MG63 (cell line): Measurements from ENCODE around the gene SLC29A3. TPM values are rescaled to one million over a fixed set of nuclear protein-coding genes. Genes with fewer than 3 reads are reported as not detected.
A peak's percentile ranks its signal among the peaks of the same experiment; 100 is the strongest.

Experiments used
- DNase-seq: peaks from one replicate; pipeline ENCODE4 v3.0.0-alpha.2; 2020
- H3K27me3 ChIP-seq: fragments of 250-450 bp; sonication (Bioruptor Pico); 2 replicates; pipeline ENCODE4 v1.5.1; 2020; ENCODE audit warnings: mild to moderate bottlenecking, moderate library complexity
- H3K36me3 ChIP-seq: fragments of 250-450 bp; sonication (Bioruptor Pico); 2 replicates; pipeline ENCODE4 v1.5.1; 2020; ENCODE audit warnings: mild to moderate bottlenecking, moderate library complexity
- H3K4me3 ChIP-seq: fragments of 250-450 bp; sonication (Bioruptor Pico); 2 replicates; pipeline ENCODE4 v1.5.1; 2020; ENCODE audit warnings: mild to moderate bottlenecking, moderate library complexity
- H3K9me3 ChIP-seq: fragments of 250-450 bp; sonication (Bioruptor Pico); 2 replicates; pipeline ENCODE4 v1.5.1; 2020; ENCODE audit warnings: mild to moderate bottlenecking, moderate library complexity
- total RNA-seq: library from RNA; depleted of rRNA; stranded (reverse); fragments of >200 nt; shearing (Covaris generic); gene quantifications from 2 replicates; pipeline ENCODE4 v1.2.3, GENCODE V29; 2014; ENCODE audit warnings: low replicate concordance

SLC29A3 gene
- total RNA-seq, 1 experiment from 2014 or later: 0.92 TPM

GRCh38 chr10:71280825-71281224 lies 38.2 kb upstream of the SLC29A3 start:
- H3K4me3 ChIP-seq: no peak overlapping the region
- H3K9me3 ChIP-seq: no peaks in the 10 kb centered on the region
- H3K27me3 ChIP-seq: no peaks in the 10 kb centered on the region
- DNase-seq: no peak
- no peaks in the 10 kb centered on the region for H3K36me3 ChIP-seq

- DNase-seq: no peak
- Histone ChIP-seq H3K27me3 (no peaks in the 10 kb centered on the region), H3K4me3 (no peak overlapping the region), H3K9me3 (no peaks in the 10 kb centered on the region), H3K36me3 (no peaks in the 10 kb centered on the region)
Measured at GRCh38 chr10:71281646-71282322, 37.3 kb upstream of the SLC29A3 start.

DNA sequence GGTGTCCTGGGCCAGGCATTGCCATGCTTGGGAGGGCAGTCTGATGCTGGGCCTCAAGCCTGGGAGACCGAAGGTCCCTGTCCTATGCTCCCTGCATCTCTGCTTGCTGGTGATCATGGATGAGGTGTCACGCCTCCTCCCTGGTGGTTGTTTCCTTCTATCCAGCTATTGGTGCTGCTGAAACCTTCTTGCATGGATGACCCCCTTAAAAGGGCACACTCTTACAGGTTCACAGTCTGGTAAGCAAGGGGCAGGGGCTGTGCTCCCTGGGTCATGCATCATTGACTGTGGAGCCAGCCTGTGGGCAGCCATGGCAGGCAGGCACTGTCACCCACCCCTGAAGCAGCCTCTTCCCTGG lies 36.8 kb upstream of the SLC29A3 start:
- Histone ChIP-seq H3K36me3 (no peaks in the 10 kb centered on the region), H3K4me3 (no peak overlapping the region), H3K27me3 (no peaks in the 10 kb centered on the region), H3K9me3 (no peaks in the 10 kb centered on the region)
- no peak for DNase-seq

DNA sequence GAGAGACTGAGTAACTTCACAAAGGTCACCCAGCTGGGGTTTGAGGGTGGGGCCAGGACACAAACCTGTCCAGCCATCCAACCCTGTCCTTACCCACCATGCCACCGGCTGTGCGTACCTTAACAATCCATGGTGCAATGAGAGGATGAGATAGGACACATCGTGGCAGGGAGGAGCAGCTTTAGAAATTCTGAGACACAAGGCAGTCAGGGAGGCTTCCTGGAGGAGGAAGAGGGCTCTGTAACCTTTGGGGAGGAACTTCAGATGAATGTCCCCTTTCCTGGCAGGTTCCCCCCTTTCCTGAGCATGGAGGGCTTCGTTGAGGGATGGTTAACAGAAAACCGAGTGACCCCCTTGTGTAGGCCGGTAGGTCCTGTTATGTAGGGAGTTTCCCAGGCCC lies 35.6 kb upstream of the SLC29A3 start:
- Histone ChIP-seq H3K4me3 (no peak overlapping the region), H3K27me3 (no peaks in the 10 kb centered on the region), H3K9me3 (no peaks in the 10 kb centered on the region), H3K36me3 (no peaks in the 10 kb centered on the region)
- DNase-seq: no peak

GRCh38 chr10:71283876-71284275 lies 35.2 kb upstream of the SLC29A3 start:
- Histone ChIP-seq H3K9me3 (no peaks in the 10 kb centered on the region), H3K27me3 (no peaks in the 10 kb centered on the region), H3K4me3 (no peak overlapping the region), H3K36me3 (no peaks in the 10 kb centered on the region)
- no peak for DNase-seq

GRCh38 chr10:71284544-71285179 lies 34.4 kb upstream of the SLC29A3 start:
- DNase-seq: no peak
- Histone ChIP-seq H3K36me3 (no peaks in the 10 kb centered on the region), H3K27me3 (no peaks in the 10 kb centered on the region), H3K9me3 (no peaks in the 10 kb centered on the region), H3K4me3 (no peak overlapping the region)

- DNase-seq: peak; percentile 15
- no peaks in the 10 kb centered on the region for H3K36me3 ChIP-seq
- H3K27me3 ChIP-seq: no peaks in the 10 kb centered on the region
- no peak overlapping the region for H3K4me3 ChIP-seq
- H3K9me3 ChIP-seq: no peaks in the 10 kb centered on the region
Measured at GRCh38 chr10:71285180-71285545, 33.9 kb upstream of the SLC29A3 start.

DNA sequence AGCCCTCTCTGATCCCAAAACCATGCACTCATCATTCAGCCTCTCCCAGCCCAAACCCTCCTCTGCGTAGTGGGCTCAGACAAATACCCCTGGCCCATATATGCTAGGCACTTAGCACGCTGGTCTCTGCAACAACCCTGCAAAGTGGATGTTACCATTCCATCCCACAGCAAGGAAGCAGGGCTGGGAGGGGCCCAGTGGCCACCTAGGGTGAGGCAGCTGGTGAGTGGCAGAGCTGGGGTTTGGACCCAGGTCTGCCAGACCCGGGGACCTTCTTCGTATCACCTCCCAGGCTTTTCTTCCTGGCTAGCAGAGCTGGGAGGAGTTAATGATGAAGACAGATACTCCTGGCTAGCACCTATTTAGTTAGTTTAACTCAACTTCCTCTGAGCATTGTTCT lies 33.1 kb upstream of the SLC29A3 start:
- Histone ChIP-seq H3K36me3 (no peaks in the 10 kb centered on the region), H3K4me3 (no peak overlapping the region), H3K9me3 (no peaks in the 10 kb centered on the region), H3K27me3 (no peaks in the 10 kb centered on the region)
- no peak for DNase-seq

- Histone ChIP-seq H3K9me3 (no peaks in the 10 kb centered on the region), H3K36me3 (no peaks in the 10 kb centered on the region; the same call in 1 of the 2 replicates), H3K27me3 (no peaks in the 10 kb centered on the region), H3K4me3 (no peak overlapping the region)
- DNase-seq: no peak
Measured at GRCh38 chr10:71286521-71287294, 32.4 kb upstream of the SLC29A3 start.

GRCh38 chr10:71287456-71287855 lies 31.6 kb upstream of the SLC29A3 start:
- Histone ChIP-seq H3K9me3 (no peaks in the 10 kb centered on the region), H3K36me3 (no peaks in the 10 kb centered on the region; the same call in 1 of the 2 replicates), H3K27me3 (no peaks in the 10 kb centered on the region), H3K4me3 (no peak overlapping the region)
- no peak for DNase-seq

- DNase-seq: no peak
- no peaks in the 10 kb centered on the region; the same call in none of the 2 replicates for H3K36me3 ChIP-seq
Measured at GRCh38 chr10:71288461-71288860, 30.6 kb upstream of the SLC29A3 start.

GRCh38 chr10:71289421-71290130 lies 29.5 kb upstream of the SLC29A3 start:
- Histone ChIP-seq H3K9me3 (no peaks in the 10 kb centered on the region), H3K4me3 (no peak overlapping the region), H3K36me3 (no peaks in the 10 kb centered on the region; the same call in none of the 2 replicates), H3K27me3 (no peaks in the 10 kb centered on the region)
- no peak for DNase-seq

More at GRCh38 chr10:71288461-71288860, 30.6 kb upstream of the SLC29A3 start:
- Histone ChIP-seq H3K27me3 (no peaks in the 10 kb centered on the region), H3K4me3 (no peak overlapping the region), H3K9me3 (no peaks in the 10 kb centered on the region)

GRCh38 chr10:71290331-71290730 lies 28.7 kb upstream of the SLC29A3 start:
- no peak for DNase-seq
- Histone ChIP-seq H3K36me3 (no peaks in the 10 kb centered on the region; the same call in none of the 2 replicates), H3K9me3 (no peaks in the 10 kb centered on the region), H3K27me3 (no peaks in the 10 kb centered on the region), H3K4me3 (no peak overlapping the region)

- no peak for DNase-seq
- H3K9me3 ChIP-seq: no peaks in the 10 kb centered on the region
- no peaks in the 10 kb centered on the region for H3K27me3 ChIP-seq
- no peaks in the 10 kb centered on the region; the same call in none of the 2 replicates for H3K36me3 ChIP-seq
- no peak overlapping the region for H3K4me3 ChIP-seq
Measured at GRCh38 chr10:71290806-71291527, 28.1 kb upstream of the SLC29A3 start.

DNA sequence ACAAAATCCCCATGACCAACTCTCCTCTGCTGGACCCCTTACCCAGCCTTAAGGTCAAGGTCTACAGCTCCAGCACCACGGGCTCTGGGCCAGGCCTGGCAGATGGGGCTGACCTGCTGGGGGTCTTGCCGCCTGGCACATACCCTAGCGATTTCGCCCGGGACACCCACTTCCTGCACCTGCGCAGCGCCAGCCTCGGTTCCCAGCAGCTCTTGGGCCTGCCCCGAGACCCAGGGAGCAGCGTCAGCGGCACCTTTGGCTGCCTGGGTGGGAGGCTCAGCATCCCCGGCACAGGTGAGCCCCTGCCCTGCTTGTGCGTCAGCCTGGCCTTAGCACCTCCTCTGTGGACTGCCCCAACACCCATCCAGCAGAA lies 27.5 kb upstream of the SLC29A3 start:
- H3K27me3 ChIP-seq: no peaks in the 10 kb centered on the region
- H3K4me3 ChIP-seq: no peak overlapping the region
- no peak for DNase-seq
- no peaks in the 10 kb centered on the region for H3K9me3 ChIP-seq
- H3K36me3 ChIP-seq: no peaks in the 10 kb centered on the region; the same call in none of the 2 replicates

- Histone ChIP-seq H3K9me3 (no peaks in the 10 kb centered on the region), H3K36me3 (peaks cover 4% of the 10 kb centered on the region)
- DNase-seq: no peak
Measured at GRCh38 chr10:71292624-71293445, 26.2 kb upstream of the SLC29A3 start.

More at GRCh38 chr10:71292624-71293445, 26.2 kb upstream of the SLC29A3 start:
- H3K27me3 ChIP-seq: no peaks in the 10 kb centered on the region
- no peak overlapping the region for H3K4me3 ChIP-seq
